CD14-positive monocyte (primary cell): Measurements from ENCODE around the gene GPC5. TPM values are rescaled to one million over a fixed set of nuclear protein-coding genes. Genes with fewer than 3 reads are reported as not detected.

Experiments
- DNase-seq, 3 donors: peaks; one replicate each; pipeline ENCODE4 v3.0.0-alpha.2; 2011 to 2022
- H2AFZ ChIP-seq: 2 replicates; pipeline ENCODE4 v1.6.0; 2012; ENCODE audit warnings: mild to moderate bottlenecking, low read depth, low read length, inconsistent platforms; ENCODE audit not compliant: insufficient read depth, poor library complexity, severe bottlenecking
- H3K27ac ChIP-seq, 2 donors: 1 replicate in 1 of 2; 2 replicates in 1 of 2; pipeline ENCODE4 v1.5.1; 2012 to 2013; ENCODE audit warnings: low read length in 2 of 2, control low read depth in 1 of 2, inconsistent platforms in 1 of 2, low read depth in 1 of 2, mild to moderate bottlenecking in 1 of 2
- H3K27me3 ChIP-seq, 2 donors: one replicate each; pipeline versions ENCODE4 v1.6.0 to v1.6.1; 2011 to 2013; ENCODE audit warnings: low read length in 2 of 2; ENCODE audit not compliant: control insufficient read depth in 2 of 2, insufficient read depth in 2 of 2
- H3K36me3 ChIP-seq, 2 donors: replicated peaks in 1 of 2; 1 replicate in 1 of 2; 2 replicates in 1 of 2; pipeline versions ENCODE4 v1.5.1 to v1.6.1; 2012 to 2013; ENCODE audit warnings: low read length in 2 of 2, control low read depth in 1 of 2, inconsistent platforms in 1 of 2, mild to moderate bottlenecking in 1 of 2; ENCODE audit not compliant: insufficient read depth in 2 of 2, control insufficient read depth in 1 of 2
- H3K4me1 ChIP-seq, 2 donors: 1 replicate in 1 of 2; 2 replicates in 1 of 2; pipeline versions ENCODE4 v1.5.1 to v1.6.1; 2012 to 2013; ENCODE audit warnings: low read length in 2 of 2, control low read depth in 1 of 2, inconsistent platforms in 1 of 2, mild to moderate bottlenecking in 1 of 2, moderate library complexity in 1 of 2; ENCODE audit not compliant: insufficient read depth in 2 of 2, control insufficient read depth in 1 of 2
- H3K4me2 ChIP-seq: replicated peaks from 2 replicates; pipeline ENCODE3; 2012; ENCODE audit warnings: low read length, moderate library complexity, mild to moderate bottlenecking; ENCODE audit not compliant: poor library complexity, severe bottlenecking; ENCODE audit errors: extremely low read depth
- H3K4me3 ChIP-seq, 3 experiments: fragments of 200-600 bp in 1 of 3; sonication (generic) in 1 of 3; replicated peaks in 1 of 3; 1 replicate in 2 of 3; 2 replicates in 1 of 3; pipeline ENCODE4 v1.5.1; 2011 to 2013; ENCODE audit warnings: low read length in 3 of 3, mild to moderate bottlenecking in 3 of 3, control low read depth in 2 of 3, low read depth in 2 of 3, inconsistent platforms in 1 of 3, moderate library complexity in 1 of 3
- H3K79me2 ChIP-seq: 2 replicates; pipeline ENCODE4 v1.6.0; 2012; ENCODE audit warnings: mild to moderate bottlenecking, control low read depth, inconsistent platforms, low read length, moderate library complexity; ENCODE audit not compliant: insufficient read depth
- H3K9ac ChIP-seq: 2 replicates; pipeline ENCODE4 v1.6.0; 2017; ENCODE audit warnings: low read length, mild to moderate bottlenecking; ENCODE audit not compliant: insufficient read depth, poor library complexity, severe bottlenecking
- H3K9me3 ChIP-seq, 2 donors: replicated peaks in 1 of 2; 1 replicate in 1 of 2; 2 replicates in 1 of 2; pipeline versions ENCODE4 v1.5.1 to v1.6.1; 2012 to 2013; ENCODE audit warnings: low read length in 2 of 2, control low read depth in 1 of 2; ENCODE audit not compliant: control insufficient read depth in 1 of 2, insufficient read depth in 1 of 2
- H4K20me1 ChIP-seq: 2 replicates; pipeline ENCODE4 v1.6.0; 2012; ENCODE audit warnings: mild to moderate bottlenecking, low read length, control low read depth, moderate library complexity; ENCODE audit not compliant: insufficient read depth
- H3K27ac Mint-ChIP-seq, 7 donors: one replicate each; pipeline ENCODE4 v1.8.0; 2020; ENCODE audit warnings: mild to moderate bottlenecking in 7 of 7, mixed read lengths in 7 of 7, moderate library complexity in 6 of 7, inconsistent platforms in 2 of 7
- H3K27me3 Mint-ChIP-seq, 3 donors: one replicate each; pipeline ENCODE4 v1.8.0; 2021 to 2022; ENCODE audit warnings: low read depth in 3 of 3, mild to moderate bottlenecking in 3 of 3, mixed read lengths in 3 of 3, moderate library complexity in 3 of 3, inconsistent platforms in 1 of 3
- H3K36me3 Mint-ChIP-seq, 2 donors: one replicate each; pipeline ENCODE4 v1.8.0; 2020; ENCODE audit warnings: mixed read lengths in 2 of 2, inconsistent platforms in 1 of 2, mild to moderate bottlenecking in 1 of 2
- H3K4me1 Mint-ChIP-seq: one replicate; pipeline ENCODE4 v1.8.0; 2020; ENCODE audit warnings: mild to moderate bottlenecking, mixed read lengths
- H3K4me3 Mint-ChIP-seq, 2 donors: one replicate each; pipeline ENCODE4 v1.8.0; 2020; ENCODE audit warnings: mild to moderate bottlenecking in 2 of 2, mixed read lengths in 2 of 2, moderate library complexity in 1 of 2
- H3K9me3 Mint-ChIP-seq, 7 donors: one replicate each; pipeline ENCODE4 v1.8.0; 2020 to 2022; ENCODE audit warnings: mixed read lengths in 7 of 7, mild to moderate bottlenecking in 6 of 7, moderate library complexity in 6 of 7, inconsistent platforms in 2 of 7
- WGBS: methylation state at CpG from one replicate; pipeline ENCODE4 v1.1.5; 2013; ENCODE audit warnings: missing lambda C conversion rate; ENCODE audit not compliant: insufficient coverage; 5-methylcytosine and 5-hydroxymethylcytosine counted together
- intact Hi-C, 2 donors: fragments of 100-400 bp; cut with micrococcal nuclease; formaldehyde crosslinking; loops; one replicate each; pipeline versions ENCODE4 v1.15.0 to v1.15.1; 2023
- polyA plus RNA-seq, 3 donors: library from polyadenylated mRNA; depleted of rRNA in 1 of 3; unstranded in 2 of 3; stranded (reverse) in 1 of 3; fragments of 300-500 nt in 2 of 3; fragments of >200 nt in 1 of 3; fragmentation: Illumina TruSeq in 2 of 3; gene quantifications; 1 replicate in 2 of 3; 2 replicates in 1 of 3; pipeline ENCODE4 v1.2.3, GENCODE V29; 2012 to 2021
- TF ChIP-seq, protein P1 (sequence below): fragments of 200-600 bp; IDR thresholded peaks from one replicate; pipeline ENCODE4 v1.8.0; 2022; ENCODE audit warnings: antibody characterized with exemption, mild to moderate bottlenecking

Gene GPC5
- polyA plus RNA-seq, 3 donors, result not detected

DNA sequence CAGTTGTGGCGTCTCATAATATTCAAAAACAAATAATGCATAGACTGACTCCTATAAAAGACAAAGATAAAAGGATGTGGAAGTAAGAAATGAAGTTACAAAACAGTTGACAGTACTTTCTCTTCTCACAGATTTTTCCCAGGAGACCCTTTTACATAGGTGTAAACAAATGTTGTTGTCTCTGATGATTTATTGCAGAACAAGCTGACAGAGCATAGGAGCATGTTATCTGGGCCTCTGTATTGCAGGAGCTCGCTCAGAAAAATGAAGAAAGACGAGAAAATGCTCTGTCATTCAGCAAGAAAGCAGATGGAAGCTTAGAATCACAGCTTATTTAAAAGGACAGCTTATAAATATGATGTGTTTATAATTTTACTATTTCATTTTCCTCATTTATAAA lies 1474.6 kb downstream of the GPC5 start:
- intact Hi-C loops, result no loop called here
- H3K4me2 ChIP-seq, result no peak overlapping the region
- H3K79me2 ChIP-seq, result no peaks in the 10 kb centered on the region
- H3K36me3 ChIP-seq, result no peaks in the 10 kb centered on the region
- H3K4me3 Mint-ChIP-seq, result no peak overlapping the region
- TF ChIP-seq, protein P1, sequence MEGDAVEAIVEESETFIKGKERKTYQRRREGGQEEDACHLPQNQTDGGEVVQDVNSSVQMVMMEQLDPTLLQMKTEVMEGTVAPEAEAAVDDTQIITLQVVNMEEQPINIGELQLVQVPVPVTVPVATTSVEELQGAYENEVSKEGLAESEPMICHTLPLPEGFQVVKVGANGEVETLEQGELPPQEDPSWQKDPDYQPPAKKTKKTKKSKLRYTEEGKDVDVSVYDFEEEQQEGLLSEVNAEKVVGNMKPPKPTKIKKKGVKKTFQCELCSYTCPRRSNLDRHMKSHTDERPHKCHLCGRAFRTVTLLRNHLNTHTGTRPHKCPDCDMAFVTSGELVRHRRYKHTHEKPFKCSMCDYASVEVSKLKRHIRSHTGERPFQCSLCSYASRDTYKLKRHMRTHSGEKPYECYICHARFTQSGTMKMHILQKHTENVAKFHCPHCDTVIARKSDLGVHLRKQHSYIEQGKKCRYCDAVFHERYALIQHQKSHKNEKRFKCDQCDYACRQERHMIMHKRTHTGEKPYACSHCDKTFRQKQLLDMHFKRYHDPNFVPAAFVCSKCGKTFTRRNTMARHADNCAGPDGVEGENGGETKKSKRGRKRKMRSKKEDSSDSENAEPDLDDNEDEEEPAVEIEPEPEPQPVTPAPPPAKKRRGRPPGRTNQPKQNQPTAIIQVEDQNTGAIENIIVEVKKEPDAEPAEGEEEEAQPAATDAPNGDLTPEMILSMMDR, result no peak
- no peaks in the 10 kb centered on the region for H3K4me1 Mint-ChIP-seq
- no peak overlapping the region for H2AFZ ChIP-seq
- no peaks in the 10 kb centered on the region for H3K36me3 Mint-ChIP-seq
- no peaks in the 10 kb centered on the region for H3K27me3 ChIP-seq
- no peak overlapping the region for H3K9ac ChIP-seq
- H4K20me1 ChIP-seq, result no peaks in the 10 kb centered on the region
- H3K27ac Mint-ChIP-seq, result no peak overlapping the region
- H3K4me1 ChIP-seq, result no peaks in the 10 kb centered on the region
- H3K9me3 Mint-ChIP-seq, result peaks cover 2 to 7% (median 3%) of the 10 kb centered on the region in 7 donors
- DNase-seq, result no peak
- H3K27me3 Mint-ChIP-seq, result peaks cover 0 to 3% (median 0%) of the 10 kb centered on the region in 3 donors
- WGBS, result no CpG with 5 or more reads among the region's 3 CpGs
- H3K4me3 ChIP-seq, result no peak overlapping the region
- H3K9me3 ChIP-seq, result peaks cover 0 to 3% of the 10 kb centered on the region in 2 donors
- no peak overlapping the region for H3K27ac ChIP-seq

DNA sequence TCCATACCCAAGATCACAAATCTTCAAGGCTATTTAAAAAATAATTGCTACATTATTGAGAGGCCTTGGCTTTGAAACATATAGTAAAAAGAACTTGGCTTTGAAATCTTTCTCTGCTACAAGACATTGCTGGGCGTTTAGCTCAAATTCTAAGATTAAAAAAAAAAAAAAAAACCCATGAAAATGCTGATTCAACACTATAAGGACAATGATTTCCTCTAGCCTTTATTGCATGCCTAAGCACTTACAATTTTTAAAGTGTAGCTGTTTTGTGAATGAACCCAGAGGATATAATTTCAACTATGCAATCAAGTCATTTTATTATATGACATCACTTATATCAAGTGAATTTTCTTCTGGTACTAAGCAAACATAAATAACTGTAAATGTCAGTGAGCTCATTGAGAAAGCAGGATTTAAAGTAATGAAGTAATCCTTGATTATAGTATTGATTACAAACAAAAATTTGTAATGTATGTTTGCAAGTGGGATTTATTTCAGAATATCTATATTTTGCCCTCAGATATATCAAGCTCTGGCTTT lies 1488.2 kb downstream of the GPC5 start:
- no peak overlapping the region for H3K9ac ChIP-seq
- intact Hi-C loops, result no loop called here
- DNase-seq, result no peak
- H3K9me3 ChIP-seq, result peaks cover 0 to 7% of the 10 kb centered on the region in 2 donors
- H3K27me3 ChIP-seq, result no peaks in the 10 kb centered on the region
- H3K27ac Mint-ChIP-seq, result no peak overlapping the region
- WGBS, result no CpG with 5 or more reads among the region's 1 CpG
- no peaks in the 10 kb centered on the region for H3K4me1 ChIP-seq
- H3K79me2 ChIP-seq, result no peaks in the 10 kb centered on the region
- TF ChIP-seq, protein P1, result no peak
- H3K4me3 Mint-ChIP-seq, result no peak overlapping the region
- H4K20me1 ChIP-seq, result no peaks in the 10 kb centered on the region
- H3K4me2 ChIP-seq, result no peak overlapping the region
- H3K4me1 Mint-ChIP-seq, result no peaks in the 10 kb centered on the region
- H3K27ac ChIP-seq, result no peak overlapping the region
- no peaks in the 10 kb centered on the region for H3K36me3 ChIP-seq
- H3K36me3 Mint-ChIP-seq, result no peaks in the 10 kb centered on the region
- peaks cover 0 to 7% (median 1%) of the 10 kb centered on the region in 7 donors for H3K9me3 Mint-ChIP-seq
- peaks cover 0 to 3% (median 0%) of the 10 kb centered on the region in 3 donors for H3K27me3 Mint-ChIP-seq
- H2AFZ ChIP-seq, result no peak overlapping the region
- H3K4me3 ChIP-seq, result no peak overlapping the region
